ENCODE data around the gene ALK.

The ALK gene

DNA sequence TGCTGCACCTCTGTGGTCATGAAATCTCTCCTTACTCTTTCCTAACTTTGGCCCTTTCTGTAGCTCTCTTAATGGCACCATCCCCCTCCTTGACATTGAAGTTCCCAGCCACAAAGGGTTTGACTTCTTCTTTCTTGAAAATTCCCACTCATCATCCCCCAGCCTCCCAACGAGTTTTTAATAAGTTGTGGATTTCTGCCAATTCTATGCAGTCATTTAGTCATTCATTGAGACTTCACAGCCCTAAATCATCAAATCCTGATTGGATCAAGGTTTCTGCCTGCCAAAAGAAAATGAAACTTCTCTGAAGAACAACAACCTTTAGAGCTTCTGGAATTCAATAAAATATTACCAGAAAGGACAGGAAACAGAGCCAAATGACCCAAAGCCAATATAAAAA, 451.9 kb downstream of the ALK start:
- no peak for DNase-seq
- no peaks in the 10 kb centered on the region for H3K27me3 ChIP-seq (ENCODE audit: insufficient read depth, low read depth, severe bottlenecking)
- H3K27ac ChIP-seq = no peak overlapping the region

DNA sequence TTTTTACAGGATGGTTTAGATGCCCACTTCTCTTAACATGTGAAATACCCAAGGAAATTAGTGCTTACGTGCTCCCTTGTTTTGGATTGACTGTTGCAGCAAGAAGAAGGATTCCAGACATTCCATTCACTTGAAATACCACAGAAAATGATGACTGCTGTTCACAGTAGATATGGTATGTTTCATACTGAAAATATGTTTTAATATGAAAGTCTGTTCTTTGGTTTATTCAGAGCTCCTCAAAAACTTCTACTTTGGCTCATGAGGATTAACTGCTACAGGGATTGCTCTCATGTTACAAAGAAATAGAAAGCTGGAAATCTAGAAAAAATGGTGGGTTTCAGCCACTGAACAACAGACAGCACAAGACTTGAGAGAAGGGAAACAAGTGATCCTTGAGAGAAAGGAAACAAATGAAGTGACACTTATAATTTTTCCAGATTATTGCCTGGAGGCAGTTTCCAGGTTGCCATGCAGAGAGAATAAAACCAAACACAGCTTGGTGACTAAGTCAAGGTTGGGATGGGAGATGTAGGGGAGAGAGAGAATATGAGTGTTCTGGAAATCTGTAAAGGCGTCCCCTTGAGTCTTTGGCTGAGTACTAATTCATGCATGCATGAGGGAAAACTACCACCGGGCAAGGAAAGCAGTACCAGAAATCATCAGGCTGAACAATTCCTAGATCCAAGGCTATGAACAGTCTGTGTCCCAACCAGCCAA, 458.0 kb downstream of the ALK start:
- no peak for DNase-seq
- H3K27ac ChIP-seq = no peak overlapping the region
- H3K4me3 ChIP-seq (ENCODE audit: low read depth, low read length) = no peak overlapping the region
- TF ChIP-seq, protein P1, sequence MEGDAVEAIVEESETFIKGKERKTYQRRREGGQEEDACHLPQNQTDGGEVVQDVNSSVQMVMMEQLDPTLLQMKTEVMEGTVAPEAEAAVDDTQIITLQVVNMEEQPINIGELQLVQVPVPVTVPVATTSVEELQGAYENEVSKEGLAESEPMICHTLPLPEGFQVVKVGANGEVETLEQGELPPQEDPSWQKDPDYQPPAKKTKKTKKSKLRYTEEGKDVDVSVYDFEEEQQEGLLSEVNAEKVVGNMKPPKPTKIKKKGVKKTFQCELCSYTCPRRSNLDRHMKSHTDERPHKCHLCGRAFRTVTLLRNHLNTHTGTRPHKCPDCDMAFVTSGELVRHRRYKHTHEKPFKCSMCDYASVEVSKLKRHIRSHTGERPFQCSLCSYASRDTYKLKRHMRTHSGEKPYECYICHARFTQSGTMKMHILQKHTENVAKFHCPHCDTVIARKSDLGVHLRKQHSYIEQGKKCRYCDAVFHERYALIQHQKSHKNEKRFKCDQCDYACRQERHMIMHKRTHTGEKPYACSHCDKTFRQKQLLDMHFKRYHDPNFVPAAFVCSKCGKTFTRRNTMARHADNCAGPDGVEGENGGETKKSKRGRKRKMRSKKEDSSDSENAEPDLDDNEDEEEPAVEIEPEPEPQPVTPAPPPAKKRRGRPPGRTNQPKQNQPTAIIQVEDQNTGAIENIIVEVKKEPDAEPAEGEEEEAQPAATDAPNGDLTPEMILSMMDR (IDR thresholded peaks at IDR 0.05; ENCODE audit: low read depth, low read length) = no peak
- no peaks in the 10 kb centered on the region for H3K9me3 ChIP-seq (ENCODE audit: severe bottlenecking)
- H3K36me3 ChIP-seq = no peaks in the 10 kb centered on the region
- no peaks in the 10 kb centered on the region for H3K27me3 ChIP-seq (ENCODE audit: insufficient read depth, low read depth, severe bottlenecking)

More for the DNA sequence above, 451.9 kb downstream of the ALK start:
- no peak overlapping the region for H3K4me3 ChIP-seq (ENCODE audit: low read depth, low read length)
- H3K9me3 ChIP-seq (ENCODE audit: severe bottlenecking) = peaks cover 17% of the 10 kb centered on the region
- H3K36me3 ChIP-seq = no peaks in the 10 kb centered on the region
- TF ChIP-seq, protein P1 (IDR thresholded peaks at IDR 0.05; ENCODE audit: low read depth, low read length) = no peak

DNA sequence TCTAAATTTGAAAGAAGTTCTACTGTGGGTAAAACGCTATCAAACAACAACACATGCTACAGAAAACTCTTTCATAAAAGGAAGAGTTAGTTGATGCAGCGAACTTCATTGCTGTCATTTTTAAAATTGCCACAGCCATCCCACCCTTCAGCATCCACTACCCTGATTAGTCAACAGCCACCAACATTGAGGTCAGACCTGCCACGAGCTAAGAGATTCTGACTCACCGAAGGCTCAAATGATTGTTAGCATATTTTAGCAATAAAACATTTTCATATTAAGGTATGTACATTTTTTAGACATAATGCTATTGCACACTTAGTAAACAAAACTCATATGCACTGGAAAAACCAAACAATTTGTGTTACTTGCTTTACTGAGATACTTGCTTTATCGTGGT, 459.1 kb downstream of the ALK start:
- TF ChIP-seq, protein P1 (IDR thresholded peaks at IDR 0.05; ENCODE audit: low read depth, low read length) = no peak
- no peak for DNase-seq
- no peak overlapping the region for H3K27ac ChIP-seq
- H3K27me3 ChIP-seq (ENCODE audit: insufficient read depth, low read depth, severe bottlenecking) = no peaks in the 10 kb centered on the region
- H3K9me3 ChIP-seq (ENCODE audit: severe bottlenecking) = no peaks in the 10 kb centered on the region
- H3K36me3 ChIP-seq = no peaks in the 10 kb centered on the region
- H3K4me3 ChIP-seq (ENCODE audit: low read depth, low read length) = no peak overlapping the region

DNA sequence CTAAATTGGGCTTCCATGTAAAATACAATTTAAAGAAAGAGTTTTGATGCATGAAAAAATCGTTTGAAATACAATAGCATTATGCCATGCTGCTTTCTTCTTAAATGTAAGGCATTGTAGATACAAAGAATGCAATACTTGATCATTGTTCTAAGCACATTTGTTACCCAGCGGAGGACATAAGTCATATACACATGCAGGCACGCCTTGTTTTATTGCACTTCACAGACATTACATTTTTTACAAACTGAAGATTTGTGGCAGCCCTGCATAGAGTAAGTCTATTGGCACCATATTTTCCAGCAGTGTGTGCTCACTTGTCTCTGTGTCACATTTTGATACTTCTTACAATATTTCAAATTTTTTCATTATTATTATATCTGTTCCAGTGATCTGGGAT, 461.2 kb downstream of the ALK start:
- Histone ChIP-seq H3K36me3 (no peaks in the 10 kb centered on the region), H3K9me3 (ENCODE audit: severe bottlenecking) (no peaks in the 10 kb centered on the region), H3K27ac (no peak overlapping the region), H3K4me3 (ENCODE audit: low read depth, low read length) (no peak overlapping the region), H3K27me3 (ENCODE audit: insufficient read depth, low read depth, severe bottlenecking) (no peaks in the 10 kb centered on the region)
- TF ChIP-seq, protein P1 (IDR thresholded peaks at IDR 0.05; ENCODE audit: low read depth, low read length) = no peak
- DNase-seq = no peak

DNA sequence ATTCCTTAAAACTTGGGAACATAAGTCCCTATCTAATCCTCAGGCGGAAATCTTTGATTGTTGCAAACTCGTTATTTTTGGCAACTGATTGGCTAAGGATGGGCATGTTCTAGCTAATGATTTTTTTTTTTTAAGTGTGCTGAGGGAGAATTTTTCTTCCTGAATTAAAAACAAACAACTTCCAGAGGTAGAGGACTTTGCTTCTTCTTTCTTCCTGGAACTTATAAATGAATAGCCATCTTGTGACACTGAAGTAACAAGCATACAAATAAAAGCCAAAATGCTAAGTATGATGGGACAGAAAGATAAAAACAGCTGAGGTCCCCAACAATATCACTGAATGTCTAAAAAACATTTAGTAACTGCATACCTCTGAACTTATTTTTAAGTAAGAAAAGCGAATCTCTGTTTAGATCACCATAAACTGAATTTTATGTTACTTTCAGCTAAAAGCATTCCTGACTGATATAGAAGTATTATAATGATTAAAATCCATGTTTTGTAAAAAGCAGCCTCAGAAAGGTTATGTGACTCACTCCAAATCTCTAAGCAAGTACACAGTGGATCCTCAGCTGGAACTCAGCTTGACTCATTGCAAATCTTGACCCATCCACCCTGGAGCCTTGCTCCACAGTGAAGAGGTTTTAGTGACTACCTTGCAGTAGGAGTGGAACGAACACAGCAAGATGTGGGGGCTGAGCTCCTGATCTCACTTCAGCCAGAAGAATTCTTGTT, 461.8 kb downstream of the ALK start:
- DNase-seq = no peak
- no peaks in the 10 kb centered on the region for H3K27me3 ChIP-seq (ENCODE audit: insufficient read depth, low read depth, severe bottlenecking)
- no peak overlapping the region for H3K4me3 ChIP-seq (ENCODE audit: low read depth, low read length)
- H3K9me3 ChIP-seq (ENCODE audit: severe bottlenecking) = no peaks in the 10 kb centered on the region
- H3K36me3 ChIP-seq = no peaks in the 10 kb centered on the region
- TF ChIP-seq, protein P1 (IDR thresholded peaks at IDR 0.05; ENCODE audit: low read depth, low read length) = no peak
- H3K27ac ChIP-seq = no peak overlapping the region

Measured in WERI-Rb-1 (cell line).